Measurements from ENCODE around the gene LTF. TPM values are rescaled to one million over a fixed set of nuclear protein-coding genes. Genes with fewer than 3 reads are reported as not detected.

The LTF gene
- total RNA-seq, 4 donors from 2014 or later, result 0.62 to 5.1 (median 1.1) TPM

- Histone ChIP-seq H3K27ac (no peak overlapping the region), H3K4me1 (peaks cover 4 to 6% of the 10 kb centered on the region in 2 donors), H3K4me3 (no peak overlapping the region), H3K9me3 (no peaks in the 10 kb centered on the region), H3K36me3 (no peaks in the 10 kb centered on the region), H3K27me3 (no peaks in the 10 kb centered on the region)
- in situ Hi-C loops (cut with MboI; ENCODE audit: low sequenced_read_pairs in 4 of 4) (no loop called here), intact Hi-C loops (cut with DNase I; ENCODE audit: low total_unique reads) (no loop called here)
- TF ChIP-seq POLR2A (IDR thresholded peaks at IDR 0.05), result no peak
- TF ChIP-seq, protein P1, sequence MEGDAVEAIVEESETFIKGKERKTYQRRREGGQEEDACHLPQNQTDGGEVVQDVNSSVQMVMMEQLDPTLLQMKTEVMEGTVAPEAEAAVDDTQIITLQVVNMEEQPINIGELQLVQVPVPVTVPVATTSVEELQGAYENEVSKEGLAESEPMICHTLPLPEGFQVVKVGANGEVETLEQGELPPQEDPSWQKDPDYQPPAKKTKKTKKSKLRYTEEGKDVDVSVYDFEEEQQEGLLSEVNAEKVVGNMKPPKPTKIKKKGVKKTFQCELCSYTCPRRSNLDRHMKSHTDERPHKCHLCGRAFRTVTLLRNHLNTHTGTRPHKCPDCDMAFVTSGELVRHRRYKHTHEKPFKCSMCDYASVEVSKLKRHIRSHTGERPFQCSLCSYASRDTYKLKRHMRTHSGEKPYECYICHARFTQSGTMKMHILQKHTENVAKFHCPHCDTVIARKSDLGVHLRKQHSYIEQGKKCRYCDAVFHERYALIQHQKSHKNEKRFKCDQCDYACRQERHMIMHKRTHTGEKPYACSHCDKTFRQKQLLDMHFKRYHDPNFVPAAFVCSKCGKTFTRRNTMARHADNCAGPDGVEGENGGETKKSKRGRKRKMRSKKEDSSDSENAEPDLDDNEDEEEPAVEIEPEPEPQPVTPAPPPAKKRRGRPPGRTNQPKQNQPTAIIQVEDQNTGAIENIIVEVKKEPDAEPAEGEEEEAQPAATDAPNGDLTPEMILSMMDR (IDR thresholded peaks at IDR 0.05 in 4 of 5, conservative IDR thresholded peaks at IDR 0.05 in 1 of 5), result no peak
- DNase-seq (no peak), ATAC-seq (no peak)
These were observed 78.5 kb downstream of the LTF start for GRCh38 chr3:46386205-46386604.

Other genes starting within 250 kb of the LTF start
- not detected for gene CCR3, start 222.4 kb downstream of the LTF start, total RNA-seq
- gene CCR2, start 110.8 kb downstream of the LTF start, total RNA-seq, result 1 to 10 TPM in 1 of 4 donors, under 1 TPM in 3; 0.15 to 1.4 (median 0.80) TPM
- under 1 TPM in 3 of 4 donors, not detected in 1; 0.07 to 0.20 (median 0.10) TPM for gene CCR5, start 94.0 kb downstream of the LTF start, total RNA-seq
- 1 to 10 TPM in 2 of 4 donors, under 1 TPM in 2; 0.29 to 2.5 (median 1.7) TPM for gene CCRL2, start 57.6 kb downstream of the LTF start, total RNA-seq
- not detected for gene RTP3, start 33.1 kb upstream of the LTF start, total RNA-seq
- 100 to 1,000 TPM in 1 of 4 donors, 10 to 100 TPM in 3; 72.7 to 103 (median 92.1) TPM for gene LRRC2, start 101.4 kb upstream of the LTF start, total RNA-seq
- under 1 TPM in 1 of 4 donors, not detected in 3; 0.18 TPM for gene FAM240A, start 147.6 kb upstream of the LTF start, total RNA-seq
- 10 to 100 TPM in 1 of 4 donors, 1 to 10 TPM in 3; 3.8 to 13.2 (median 6.2) TPM for gene ALS2CL, start 228.8 kb upstream of the LTF start, total RNA-seq
- under 1 TPM in 3 of 4 donors, not detected in 1; 0.20 to 0.26 (median 0.22) TPM for gene TMIE, start 236.5 kb upstream of the LTF start, total RNA-seq

Data from gastrocnemius medialis (tissue), 4 donors.